SK-N-SH (cell line): Measurements from ENCODE around the gene SURF6. TPM values are rescaled to one million over a fixed set of nuclear protein-coding genes. Genes with fewer than 3 reads are reported as not detected.

Source experiments
- CTCF ChIA-PET: fragments of 300-600, 350-600 bp; formaldehyde crosslinking; extraction: SDS; loops from one replicate; lab custom pipeline; 2021; lab: Yijun Ruan, JAX
- POLR2A ChIA-PET: fragments of 350-600 bp; sonication (Branson Sonifier 250); formaldehyde crosslinking; extraction: SDS; loops from one replicate; lab custom pipeline; 2020; ENCODE audit warnings: antibody characterized with exemption, inconsistent platforms; lab: Yijun Ruan, JAX
- DNase-seq: peaks from one replicate; pipeline ENCODE4 v3.0.0; 2012
- H2AFZ ChIP-seq: fragments of 200-600 bp; sonication (generic); 2 replicates; pipeline ENCODE4 v1.8.1; 2016; ENCODE audit warnings: antibody characterized with exemption, mild to moderate bottlenecking, low read depth
- H3F3A ChIP-seq: fragments of 200-600 bp; sonication (generic); replicated peaks from 2 replicates; pipeline ENCODE3; 2016; ENCODE audit warnings: antibody characterized with exemption, mild to moderate bottlenecking; ENCODE audit not compliant: insufficient read depth
- H3K27ac ChIP-seq, 2 experiments: fragments of 200-500 bp in 1 of 2; fragments of 200-600 bp in 1 of 2; sonication (Bioruptor generic) in 1 of 2; sonication (generic), shearing (Covaris generic) in 1 of 2; 2 replicates each; pipeline versions ENCODE4 v1.5.1 to v1.6.1; 2014 to 2016; ENCODE audit warnings: low read depth in 2 of 2, inconsistent platforms in 1 of 2, low read length in 1 of 2, mild to moderate bottlenecking in 1 of 2, mixed read lengths in 1 of 2
- H3K27me3 ChIP-seq: fragments of 200-600 bp; sonication (generic), shearing (Covaris generic); 2 replicates; pipeline ENCODE4 v1.6.1; 2016; ENCODE audit warnings: mixed run types; ENCODE audit not compliant: insufficient read depth
- H3K36me3 ChIP-seq, 2 experiments: fragments of 200-500 bp in 1 of 2; fragments of 200-600 bp in 1 of 2; sonication (Bioruptor generic) in 1 of 2; sonication (generic) in 1 of 2; replicated peaks in 1 of 2; 2 replicates each; pipeline versions ENCODE3 to v1.5.1; 2014 to 2016; ENCODE audit warnings: low read length in 1 of 2, mild to moderate bottlenecking in 1 of 2; ENCODE audit not compliant: insufficient read depth in 2 of 2, control insufficient read depth in 1 of 2
- H3K4me1 ChIP-seq, 2 experiments: fragments of 200-500 bp in 1 of 2; fragments of 200-600 bp in 1 of 2; sonication (Bioruptor generic) in 1 of 2; sonication (generic), shearing (Covaris generic) in 1 of 2; 2 replicates each; pipeline versions ENCODE4 v1.5.1 to v1.6.1; 2014 to 2016; ENCODE audit warnings: low read depth in 1 of 2, low read length in 1 of 2, mixed run types in 1 of 2; ENCODE audit not compliant: insufficient read depth in 2 of 2, control insufficient read depth in 1 of 2
- H3K4me2 ChIP-seq: fragments of 200-600 bp; sonication (generic), shearing (Covaris generic); 2 replicates; pipeline ENCODE4 v1.6.1; 2017; ENCODE audit warnings: mixed run types
- H3K4me3 ChIP-seq, 2 experiments: fragments of 200-500 bp in 1 of 2; fragments of 200-600 bp in 1 of 2; sonication (Bioruptor generic) in 1 of 2; sonication (generic), shearing (Covaris generic) in 1 of 2; 2 replicates each; pipeline versions ENCODE4 v1.5.1 to v1.8.1; 2014 to 2016; ENCODE audit warnings: low read depth in 2 of 2, inconsistent platforms in 1 of 2, low read length in 1 of 2, mild to moderate bottlenecking in 1 of 2, mixed read lengths in 1 of 2, moderate library complexity in 1 of 2
- H3K79me2 ChIP-seq: fragments of 200-600 bp; sonication (generic); 2 replicates; pipeline ENCODE4 v1.8.1; 2017; ENCODE audit warnings: mild to moderate bottlenecking; ENCODE audit not compliant: insufficient read depth
- H3K9ac ChIP-seq: fragments of 200-600 bp; sonication (generic); 2 replicates; pipeline ENCODE4 v1.6.1; 2017; ENCODE audit warnings: mixed run types
- H3K9me2 ChIP-seq: fragments of 200-600 bp; sonication (generic); 2 replicates; pipeline ENCODE4 v1.6.1; 2017; ENCODE audit warnings: mixed run types
- H3K9me3 ChIP-seq: fragments of 200-600 bp; sonication (generic); 2 replicates; pipeline ENCODE4 v1.6.1; 2017; ENCODE audit warnings: mixed run types, mild to moderate bottlenecking, moderate library complexity
- H4K20me1 ChIP-seq: fragments of 200-600 bp; sonication (generic); 2 replicates; pipeline ENCODE4 v1.6.1; 2017; ENCODE audit warnings: mild to moderate bottlenecking, mixed run types; ENCODE audit not compliant: insufficient read depth
- CTCF ChIP-seq: fragments of 200-600 bp; sonication (generic); IDR thresholded peaks from 2 replicates; pipeline ENCODE4 v1.6.1; 2017; ENCODE audit warnings: antibody characterized with exemption, mild to moderate bottlenecking, moderate library complexity
- ELF1 ChIP-seq: IDR thresholded peaks from 2 replicates; pipeline ENCODE4 v1.4.0; 2012
- EZH2phosphoT487 ChIP-seq: fragments of 200-600 bp; sonication (generic); IDR thresholded peaks from 2 replicates; pipeline ENCODE4 v1.6.1; 2017; ENCODE audit warnings: low read depth, mixed run types, mild to moderate bottlenecking, antibody characterized with exemption, moderate library complexity, borderline replicate concordance
- IRF3 ChIP-seq: fragments of 150-350 bp; IDR thresholded peaks from 2 replicates; pipeline ENCODE4 v1.6.1; 2016; ENCODE audit warnings: mild to moderate bottlenecking, low read depth, low read length
- MAX ChIP-seq: IDR thresholded peaks from 2 replicates; pipeline ENCODE4 v1.4.0; 2012; ENCODE audit warnings: low read depth
- NRF1 ChIP-seq: IDR thresholded peaks from 2 replicates; pipeline ENCODE4 v1.6.1; 2012; ENCODE audit warnings: low read depth, mild to moderate bottlenecking, low read length
- POLR2AphosphoS5 ChIP-seq: IDR thresholded peaks from 2 replicates; pipeline ENCODE4 v1.6.1; 2012; ENCODE audit warnings: low read depth, low read length
- RAD21 ChIP-seq: IDR thresholded peaks from 2 replicates; pipeline ENCODE4 v1.6.1; 2012; ENCODE audit warnings: mild to moderate bottlenecking, low read length
- RCOR1 ChIP-seq: fragments of 150-350 bp; IDR thresholded peaks from 2 replicates; pipeline ENCODE4 v1.6.1; 2017; ENCODE audit warnings: antibody characterized with exemption, low read length
- REST ChIP-seq: IDR thresholded peaks from 2 replicates; pipeline ENCODE4 v1.6.1; 2012; ENCODE audit warnings: mild to moderate bottlenecking, low read depth, low read length, moderate library complexity
- SIN3A ChIP-seq: IDR thresholded peaks from 2 replicates; pipeline ENCODE4 v1.6.1; 2012; ENCODE audit warnings: low read depth, mild to moderate bottlenecking, low read length, moderate library complexity, borderline replicate concordance
- SMC3 ChIP-seq: IDR thresholded peaks from 2 replicates; pipeline ENCODE4 v1.6.1; 2012; ENCODE audit warnings: low read depth, low read length, improper control_type of control experiment
- TAF1 ChIP-seq: IDR thresholded peaks from 2 replicates; pipeline ENCODE4 v1.6.1; 2012; ENCODE audit warnings: low read depth, mild to moderate bottlenecking, low read length, moderate library complexity, borderline replicate concordance
- TEAD4 ChIP-seq: IDR thresholded peaks from 2 replicates; pipeline ENCODE4 v1.4.0; 2012; ENCODE audit warnings: mild to moderate bottlenecking, borderline replicate concordance; ENCODE audit not compliant: insufficient read depth
- ZBTB33 ChIP-seq: IDR thresholded peaks from 2 replicates; pipeline ENCODE4 v1.4.0; 2012; ENCODE audit warnings: low read depth, borderline replicate concordance
- WGBS: methylation state at CpG from one replicate; pipeline ENCODE4 v1.1.6; 2017; ENCODE audit warnings: low lambda C conversion rate; 5-methylcytosine and 5-hydroxymethylcytosine counted together
- polyA plus RNA-seq, 3 experiments: library from polyadenylated mRNA; depleted of rRNA; stranded (reverse); fragments of >200 nt; gene quantifications; 2 replicates each; pipeline ENCODE4 v1.2.3, GENCODE V29; 2012
- TF ChIP-seq, protein P1 (sequence below): fragments of 150-350 bp; IDR thresholded peaks from 2 replicates; pipeline ENCODE4 v1.6.1; 2017; ENCODE audit warnings: antibody characterized with exemption, low read length, low read depth, borderline replicate concordance

Gene SURF6
- polyA plus RNA-seq, 1 of the 3 experiments (the other 2 are of a cell fraction), result 44.5 TPM

- 98% methylated on average over 17 of the region's 22 CpGs for WGBS
- Histone ChIP-seq H3K27ac (no peak overlapping the region; a peak in 1 of 4 replicates), H3K4me2 (no peak overlapping the region), H3K36me3 (peaks cover 37 to 80% of the 10 kb centered on the region in 2 experiments), H3K9me3 (no peaks in the 10 kb centered on the region), H3K4me3 (no peak overlapping the region), H3K79me2 (peaks cover 96% of the 10 kb centered on the region), H2AFZ (no peak overlapping the region), H3F3A (peaks cover 14% of the 10 kb centered on the region), H3K9me2 (no peaks in the 10 kb centered on the region), H3K27me3 (no peaks in the 10 kb centered on the region), H3K4me1 (peaks cover 0 to 33% of the 10 kb centered on the region in 2 experiments; a peak in 2 of 4 replicates), H3K9ac (no peak overlapping the region), H4K20me1 (peaks cover 84% of the 10 kb centered on the region)
- POLR2A ChIA-PET, result interaction anchor here (1.0 kb wide), 1 partner anchor 19 kb away, joined by 4 read pairs; the partner anchor contains the start of genes MED22 and RPL7A
- TF ChIP-seq CTCF (no peak), TEAD4 (no peak), EZH2phosphoT487 (no peak), REST (no peak), SIN3A (no peak), RCOR1 (no peak), RAD21 (no peak), SMC3 (no peak), ZBTB33 (no peak), IRF3 (no peak), ELF1 (no peak), NRF1 (no peak), MAX (no peak), TAF1 (no peak), POLR2AphosphoS5 (no peak)
- TF ChIP-seq, protein P1, sequence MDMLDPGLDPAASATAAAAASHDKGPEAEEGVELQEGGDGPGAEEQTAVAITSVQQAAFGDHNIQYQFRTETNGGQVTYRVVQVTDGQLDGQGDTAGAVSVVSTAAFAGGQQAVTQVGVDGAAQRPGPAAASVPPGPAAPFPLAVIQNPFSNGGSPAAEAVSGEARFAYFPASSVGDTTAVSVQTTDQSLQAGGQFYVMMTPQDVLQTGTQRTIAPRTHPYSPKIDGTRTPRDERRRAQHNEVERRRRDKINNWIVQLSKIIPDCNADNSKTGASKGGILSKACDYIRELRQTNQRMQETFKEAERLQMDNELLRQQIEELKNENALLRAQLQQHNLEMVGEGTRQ, result no peak
- CTCF ChIA-PET, result interaction anchor here (1.3 to 2.7 kb wide), 4 partner anchors 8 to 119 kb away, joined by 3 to 7 read pairs (median 6); partner anchors contain the start of genes SURF1 and SURF2
- DNase-seq, result no peak
Measured at GRCh38 chr9:133367221-133367620, 31.2 kb upstream of the SURF6 start.
